Neuron (in vitro differentiated cells): Measurements from ENCODE around the gene ZNF341.

ENCODE experiments used
- H2AFZ ChIP-seq: one replicate; pipeline ENCODE4 v1.6.1; 2013; ENCODE audit warnings: low read depth, mild to moderate bottlenecking, inconsistent platforms, low read length, moderate library complexity
- H3K27me3 ChIP-seq: one replicate; pipeline ENCODE4 v1.6.1; 2013; ENCODE audit warnings: low read length; ENCODE audit not compliant: insufficient read depth
- H3K36me3 ChIP-seq: one replicate; pipeline ENCODE4 v1.6.1; 2013; ENCODE audit warnings: low read length; ENCODE audit not compliant: insufficient read depth
- H3K4me1 ChIP-seq: one replicate; pipeline ENCODE4 v1.6.1; 2013; ENCODE audit warnings: low read length; ENCODE audit not compliant: insufficient read depth
- H3K4me3 ChIP-seq: 2 replicates; pipeline ENCODE4 v1.5.1; 2013; ENCODE audit warnings: mild to moderate bottlenecking, low read length, moderate library complexity
- H3K9me3 ChIP-seq: one replicate; pipeline ENCODE4 v1.6.1; 2013; ENCODE audit warnings: low read length

ZNF341 gene

DNA sequence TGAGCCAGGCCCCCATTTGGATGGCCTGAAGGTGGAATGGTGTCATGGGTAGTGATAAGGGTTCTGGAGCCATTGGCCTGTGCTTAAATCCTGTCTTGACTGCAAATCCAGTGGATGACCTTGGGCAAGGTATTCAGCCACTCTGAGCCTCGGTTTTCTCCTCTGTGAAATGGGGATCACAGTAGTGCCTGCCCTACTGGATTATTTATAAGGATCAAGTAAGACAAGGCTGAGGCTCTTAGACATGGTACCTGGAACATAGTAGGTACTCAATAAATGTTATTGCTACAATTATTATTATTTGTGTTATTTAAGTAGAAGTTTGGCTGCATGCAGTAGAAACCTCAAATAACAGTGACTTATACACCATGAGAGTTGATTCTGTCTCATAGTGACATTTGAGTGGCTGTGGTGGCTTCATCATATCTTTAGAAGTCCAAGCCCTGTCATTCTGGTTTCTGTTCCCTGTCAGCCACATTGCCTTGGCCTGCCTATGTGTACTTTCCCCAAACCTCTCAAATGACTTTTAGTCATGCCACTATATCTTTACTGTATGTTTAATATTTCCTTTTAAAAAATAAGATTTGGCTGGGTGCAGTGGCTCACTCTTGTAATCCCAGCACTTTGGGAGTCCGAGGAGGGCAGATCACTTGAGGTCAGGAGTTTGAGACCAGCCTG is 41.8 kb downstream of the ZNF341 start:
- no peaks in the 10 kb centered on the region for H3K9me3 ChIP-seq
- no peaks in the 10 kb centered on the region for H3K27me3 ChIP-seq
- no peak overlapping the region for H3K4me3 ChIP-seq
- peaks cover 3% of the 10 kb centered on the region for H3K36me3 ChIP-seq
- no peaks in the 10 kb centered on the region for H3K4me1 ChIP-seq
- no peak overlapping the region for H2AFZ ChIP-seq

DNA sequence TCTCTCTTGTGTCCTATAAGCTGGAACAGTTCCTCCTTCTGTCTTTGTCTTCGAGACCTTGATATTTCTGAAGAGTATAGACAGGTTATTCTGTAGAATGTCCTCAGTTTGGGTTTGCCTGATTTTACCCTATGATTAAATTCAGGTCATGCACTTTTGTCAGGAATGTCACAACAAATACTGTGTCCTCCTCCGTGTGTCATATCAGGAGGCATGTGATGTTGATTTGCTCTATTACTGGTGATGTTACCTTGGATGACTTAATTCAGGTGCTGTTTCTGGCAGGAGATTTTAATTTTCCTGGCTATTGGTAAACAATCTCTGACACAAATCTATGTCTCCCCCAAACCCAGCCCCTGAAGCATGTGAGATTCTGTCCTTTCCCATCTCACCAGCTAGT is 46.0 kb downstream of the ZNF341 start:
- Histone ChIP-seq H3K4me1 (no peaks in the 10 kb centered on the region), H3K27me3 (no peaks in the 10 kb centered on the region), H3K9me3 (no peaks in the 10 kb centered on the region)

DNA sequence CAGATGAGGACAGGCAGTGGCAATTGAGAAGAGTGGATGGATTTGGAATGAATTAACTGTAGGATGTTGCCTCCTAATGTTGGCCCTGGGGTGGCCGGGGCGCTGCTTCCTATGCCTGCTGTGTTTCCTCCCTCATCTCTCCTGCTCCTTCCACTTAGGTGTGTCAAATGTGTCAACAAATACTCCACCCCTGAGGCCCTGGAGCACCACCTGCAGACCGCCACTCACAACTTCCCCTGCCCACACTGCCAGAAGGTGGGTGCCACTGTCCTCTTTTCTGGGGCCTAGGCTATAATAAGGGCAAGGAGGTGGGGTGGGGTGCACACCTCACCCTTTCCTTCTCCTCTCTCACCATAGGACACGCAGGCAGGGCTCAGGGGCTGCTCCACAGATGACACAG is 49.3 kb downstream of the ZNF341 start:
- H3K36me3 ChIP-seq, result no peaks in the 10 kb centered on the region
- no peak overlapping the region for H2AFZ ChIP-seq
- H3K4me3 ChIP-seq, result no peak overlapping the region
- no peaks in the 10 kb centered on the region for H3K4me1 ChIP-seq
- H3K27me3 ChIP-seq, result no peaks in the 10 kb centered on the region
- no peaks in the 10 kb centered on the region for H3K9me3 ChIP-seq

More for the DNA sequence above, 46.0 kb downstream of the ZNF341 start:
- no peak overlapping the region for H3K4me3 ChIP-seq
- H3K36me3 ChIP-seq, result no peaks in the 10 kb centered on the region
- H2AFZ ChIP-seq, result no peak overlapping the region

DNA sequence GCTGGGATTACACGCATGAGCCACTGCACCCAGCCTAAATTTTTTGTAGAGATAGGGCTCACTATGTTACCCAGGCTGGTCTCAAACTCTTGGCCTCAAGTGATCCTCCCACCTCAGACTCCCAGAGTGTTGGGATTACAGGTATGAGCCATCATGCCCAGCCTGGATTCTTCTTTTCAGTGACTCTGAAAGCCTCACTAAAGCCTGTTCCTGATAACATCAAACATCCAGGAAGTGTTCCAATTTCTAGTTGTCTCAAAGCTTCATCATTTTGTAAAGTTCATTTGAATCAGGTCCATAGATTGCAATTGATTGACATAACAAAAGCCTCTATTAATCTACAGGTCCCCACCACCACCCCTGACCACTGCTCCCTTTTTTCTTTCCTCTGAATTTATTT is 50.1 kb downstream of the ZNF341 start:
- no peak overlapping the region for H3K4me3 ChIP-seq
- no peaks in the 10 kb centered on the region for H3K36me3 ChIP-seq
- no peaks in the 10 kb centered on the region for H3K4me1 ChIP-seq
- H3K9me3 ChIP-seq, result no peaks in the 10 kb centered on the region
- H3K27me3 ChIP-seq, result no peaks in the 10 kb centered on the region
- H2AFZ ChIP-seq, result no peak overlapping the region

DNA sequence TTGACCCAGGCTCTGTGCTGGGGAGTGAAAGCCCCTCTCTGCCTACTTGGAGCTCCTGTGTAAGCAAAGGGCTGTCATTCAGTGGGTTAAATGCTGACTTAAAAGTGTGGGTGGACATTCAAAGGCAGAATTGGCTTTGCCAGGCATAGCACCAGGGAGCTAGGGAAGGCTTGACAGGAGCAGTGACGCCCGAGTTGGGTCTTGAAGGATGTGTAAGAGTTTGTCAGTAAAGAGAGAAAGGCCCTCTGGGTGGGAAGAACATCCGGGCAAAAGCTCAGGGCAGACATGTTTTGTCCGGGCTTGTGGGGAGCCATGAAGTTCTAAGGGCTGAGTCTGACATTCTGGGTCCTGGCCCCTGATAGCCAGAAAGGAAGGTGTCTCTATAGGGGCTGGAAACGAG is 51.5 kb downstream of the ZNF341 start:
- H3K27me3 ChIP-seq, result no peaks in the 10 kb centered on the region
- no peaks in the 10 kb centered on the region for H3K36me3 ChIP-seq
- no peaks in the 10 kb centered on the region for H3K4me1 ChIP-seq
- H2AFZ ChIP-seq, result no peak overlapping the region
- H3K4me3 ChIP-seq, result no peak overlapping the region
- H3K9me3 ChIP-seq, result no peaks in the 10 kb centered on the region

DNA sequence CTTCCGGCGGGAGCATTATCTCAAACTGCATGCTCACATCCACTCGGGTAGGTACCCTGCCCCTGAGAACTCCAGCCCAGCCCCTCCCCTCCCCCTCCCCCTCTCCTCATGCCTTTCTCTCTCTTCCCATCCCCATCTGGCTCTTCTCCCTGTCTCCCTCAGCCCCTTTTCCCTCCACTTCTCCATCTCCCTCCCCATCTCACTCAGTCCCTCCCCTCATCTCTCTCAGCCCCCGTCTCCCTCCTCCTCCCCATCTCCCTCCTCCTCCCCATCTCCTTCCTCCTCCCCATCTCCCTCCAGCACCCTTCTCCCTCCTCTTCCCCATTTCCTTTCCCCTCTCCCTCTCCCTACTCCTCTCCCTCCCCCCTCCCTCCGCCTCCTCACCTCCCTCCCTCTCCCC is 52.0 kb downstream of the ZNF341 start:
- H2AFZ ChIP-seq, result no peak overlapping the region
- H3K36me3 ChIP-seq, result no peaks in the 10 kb centered on the region

DNA sequence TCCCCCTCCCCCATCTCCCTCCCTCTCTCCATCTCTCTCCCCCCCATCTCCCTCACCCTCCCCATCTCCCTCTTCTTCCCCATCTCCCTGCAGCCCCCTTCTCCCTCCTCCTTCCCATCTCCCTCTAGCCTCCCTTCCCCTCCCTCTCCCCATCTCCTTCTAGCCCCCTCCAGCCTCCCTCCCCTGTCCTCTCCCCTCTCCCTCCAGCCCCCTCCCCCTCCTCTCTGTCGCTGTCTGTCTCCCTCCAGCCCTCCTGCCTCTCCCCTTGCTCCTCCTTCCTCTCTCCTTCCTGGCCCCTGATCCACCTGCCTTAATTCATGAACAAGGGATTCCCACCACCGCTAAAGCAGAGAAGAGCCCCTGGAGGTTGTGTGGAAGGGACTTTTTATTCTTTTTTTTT is 52.4 kb downstream of the ZNF341 start:
- Histone ChIP-seq H3K4me1 (no peaks in the 10 kb centered on the region), H3K9me3 (no peaks in the 10 kb centered on the region), H2AFZ (no peak overlapping the region), H3K36me3 (no peaks in the 10 kb centered on the region), H3K4me3 (no peak overlapping the region), H3K27me3 (no peaks in the 10 kb centered on the region)

More for the DNA sequence above, 52.0 kb downstream of the ZNF341 start:
- no peak overlapping the region for H3K4me3 ChIP-seq
- H3K4me1 ChIP-seq, result no peaks in the 10 kb centered on the region
- no peaks in the 10 kb centered on the region for H3K9me3 ChIP-seq
- H3K27me3 ChIP-seq, result no peaks in the 10 kb centered on the region

DNA sequence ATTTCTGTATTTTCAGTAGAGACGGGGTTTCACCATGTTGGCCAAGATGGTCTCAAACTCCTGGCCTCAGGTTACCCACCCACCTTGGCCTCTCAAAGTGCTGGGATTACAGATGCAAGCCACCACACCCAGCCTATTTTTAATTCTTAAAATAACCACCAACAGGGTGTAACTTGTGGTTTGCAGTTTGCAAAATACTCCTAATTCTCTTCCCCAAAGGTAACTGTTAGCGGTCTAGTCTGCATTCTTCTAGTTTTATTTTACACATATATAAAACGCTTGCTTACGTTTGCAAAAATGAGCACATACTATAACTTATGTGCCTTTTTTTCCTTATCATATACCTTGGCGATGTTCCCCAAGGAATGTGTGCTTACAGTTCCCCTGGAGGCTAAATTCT is 53.7 kb downstream of the ZNF341 start:
- Histone ChIP-seq H2AFZ (no peak overlapping the region), H3K36me3 (no peaks in the 10 kb centered on the region), H3K27me3 (no peaks in the 10 kb centered on the region), H3K4me3 (no peak overlapping the region), H3K9me3 (no peaks in the 10 kb centered on the region), H3K4me1 (no peaks in the 10 kb centered on the region)

DNA sequence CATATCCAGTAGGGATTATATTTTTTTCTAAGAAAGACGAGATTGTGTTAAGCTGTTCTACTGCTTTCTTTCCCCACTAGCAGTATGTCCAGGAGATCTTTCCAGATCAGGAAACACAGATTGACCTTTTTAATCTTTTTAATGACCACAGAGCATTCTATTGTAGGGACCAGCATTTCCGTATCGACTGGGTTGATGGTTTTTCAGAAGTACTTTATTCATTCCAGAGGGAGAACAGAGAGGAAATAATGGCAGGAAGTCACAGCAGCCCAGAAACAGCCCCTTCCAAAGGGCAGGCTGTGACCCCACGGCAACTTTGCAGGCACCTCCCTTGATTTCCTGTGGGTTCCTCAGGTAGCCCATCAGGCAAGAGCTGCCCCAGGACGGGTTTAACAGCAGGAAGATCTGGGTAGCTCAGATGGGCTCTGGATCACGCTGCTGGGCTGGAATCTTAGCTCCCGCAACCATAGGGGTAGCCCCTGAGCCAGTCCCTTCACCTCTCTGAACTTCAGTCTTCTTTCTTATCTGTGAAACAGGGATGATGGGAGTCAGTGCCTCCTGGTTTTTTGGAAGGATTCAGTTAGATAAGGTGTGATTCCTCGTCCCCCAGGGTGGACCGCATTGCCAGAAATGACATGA is 55.6 kb downstream of the ZNF341 start:
- Histone ChIP-seq H3K36me3 (no peaks in the 10 kb centered on the region), H3K4me1 (no peaks in the 10 kb centered on the region), H3K4me3 (no peak overlapping the region), H2AFZ (no peak overlapping the region), H3K27me3 (no peaks in the 10 kb centered on the region), H3K9me3 (no peaks in the 10 kb centered on the region)

DNA sequence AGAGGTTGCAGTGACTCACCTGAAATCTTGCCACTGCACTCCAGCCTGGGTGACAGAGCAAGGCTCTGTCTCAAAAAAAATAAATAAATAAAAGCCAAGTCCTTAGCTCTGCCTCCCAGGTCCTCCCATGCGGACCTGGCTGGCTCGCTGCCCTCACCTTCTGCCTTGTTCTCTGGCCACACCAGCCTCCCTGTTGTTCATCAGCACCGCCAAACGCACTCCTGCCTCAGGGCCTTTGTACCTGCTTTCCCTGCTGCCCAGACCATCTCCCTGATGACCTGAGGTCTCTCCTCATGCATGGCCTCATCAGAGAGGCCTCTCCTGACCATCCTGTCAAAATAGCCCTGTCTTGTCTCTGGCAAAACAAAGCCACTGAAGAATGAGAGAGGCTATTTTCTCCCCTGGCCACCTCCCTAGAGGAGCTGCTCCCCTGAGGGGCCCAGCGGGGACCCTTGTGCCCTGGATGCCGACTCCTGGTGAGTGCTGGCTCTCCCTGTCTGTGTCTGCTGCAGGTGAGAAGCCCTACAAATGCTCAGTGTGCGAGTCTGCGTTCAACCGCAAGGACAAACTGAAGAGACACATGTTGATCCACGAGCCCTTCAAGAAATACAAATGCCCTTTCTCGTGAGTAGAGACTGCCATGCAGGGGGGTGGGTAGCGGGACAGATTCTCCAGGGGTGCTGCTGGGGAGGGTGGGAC is 56.7 kb downstream of the ZNF341 start:
- Histone ChIP-seq H3K9me3 (no peaks in the 10 kb centered on the region), H3K27me3 (no peaks in the 10 kb centered on the region)

DNA sequence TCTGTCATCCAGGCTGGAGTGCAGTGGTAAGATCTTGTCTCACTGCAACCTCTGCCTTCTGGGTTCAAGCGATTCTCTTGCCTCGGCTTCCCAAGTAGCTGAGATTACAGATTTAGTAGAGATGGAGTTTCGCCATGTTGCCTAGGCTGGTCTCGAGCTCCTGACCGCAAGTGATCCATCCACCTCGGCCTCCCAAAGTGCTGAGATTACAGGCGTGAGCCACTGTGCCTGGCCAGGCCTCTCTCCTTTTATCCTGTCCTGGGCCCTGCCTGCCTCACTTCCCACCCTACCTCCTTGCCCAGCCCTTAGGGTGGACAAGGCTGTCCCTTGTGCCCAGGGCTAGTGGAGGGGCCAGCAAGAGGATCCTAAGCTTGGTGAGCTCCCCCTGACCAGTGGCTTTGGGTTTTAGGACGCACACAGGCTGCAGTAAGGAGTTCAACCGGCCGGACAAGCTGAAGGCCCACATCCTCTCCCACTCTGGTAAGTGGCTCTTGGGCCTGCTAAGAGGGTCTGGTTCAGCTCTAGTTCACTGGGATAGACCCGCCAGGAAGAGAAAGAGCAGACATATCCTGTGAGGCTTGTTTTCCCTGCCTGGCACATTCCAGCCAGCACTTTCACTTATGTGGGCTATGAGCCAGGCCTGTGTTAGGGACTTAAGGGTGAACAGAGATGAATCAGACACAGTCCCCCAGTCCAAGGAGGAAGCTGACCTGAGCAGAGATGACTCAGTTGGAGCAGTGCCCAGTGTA is 57.5 kb downstream of the ZNF341 start:
- Histone ChIP-seq H3K4me1 (no peaks in the 10 kb centered on the region), H2AFZ (no peak overlapping the region), H3K4me3 (no peak overlapping the region), H3K36me3 (no peaks in the 10 kb centered on the region), H3K9me3 (no peaks in the 10 kb centered on the region), H3K27me3 (no peaks in the 10 kb centered on the region)

More for the DNA sequence above, 56.7 kb downstream of the ZNF341 start:
- no peaks in the 10 kb centered on the region for H3K36me3 ChIP-seq
- no peak overlapping the region for H2AFZ ChIP-seq
- H3K4me3 ChIP-seq, result no peak overlapping the region
- no peaks in the 10 kb centered on the region for H3K4me1 ChIP-seq

DNA sequence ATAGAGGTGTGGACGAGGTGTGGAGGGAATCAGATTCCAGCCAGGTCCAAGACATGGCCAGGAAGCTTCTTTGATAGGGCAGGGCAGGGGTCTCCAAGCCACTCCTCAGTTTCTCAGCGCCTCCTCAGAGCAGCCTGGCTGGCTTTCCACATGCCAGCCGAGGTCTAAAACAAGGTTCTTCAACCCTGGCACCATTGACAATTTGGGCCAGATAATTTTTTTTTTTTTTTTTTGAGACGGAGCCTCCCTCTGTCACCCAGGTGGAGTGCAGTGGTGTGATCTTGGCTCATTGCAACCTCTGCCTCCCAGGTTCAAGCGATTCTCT is 58.0 kb downstream of the ZNF341 start:
- Histone ChIP-seq H3K4me1 (no peaks in the 10 kb centered on the region), H3K36me3 (no peaks in the 10 kb centered on the region), H3K27me3 (no peaks in the 10 kb centered on the region), H2AFZ (no peak overlapping the region), H3K9me3 (no peaks in the 10 kb centered on the region), H3K4me3 (no peak overlapping the region)

DNA sequence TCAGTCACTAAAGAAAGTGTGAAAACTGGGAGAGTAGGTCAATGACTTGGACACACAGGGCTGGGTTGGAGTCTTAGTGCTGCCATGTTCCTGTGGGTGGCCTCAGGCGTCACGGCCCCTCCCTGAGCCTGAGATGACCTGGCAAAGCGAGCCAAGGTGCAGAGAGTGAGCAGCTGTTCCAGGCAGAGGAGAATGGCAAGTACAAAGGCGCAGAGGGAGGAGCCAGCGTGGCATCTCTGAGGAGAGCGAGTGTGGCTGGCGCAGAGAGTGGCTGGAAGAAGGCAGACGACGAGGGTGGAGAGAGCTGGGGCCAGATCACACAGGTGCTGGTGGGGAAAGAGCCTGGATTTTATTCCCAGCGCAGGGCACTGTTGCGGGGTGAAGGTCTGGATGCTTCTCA is 58.8 kb downstream of the ZNF341 start:
- no peaks in the 10 kb centered on the region for H3K9me3 ChIP-seq
- no peaks in the 10 kb centered on the region for H3K36me3 ChIP-seq
- no peak overlapping the region for H2AFZ ChIP-seq
- H3K27me3 ChIP-seq, result no peaks in the 10 kb centered on the region
- no peak overlapping the region for H3K4me3 ChIP-seq
- no peaks in the 10 kb centered on the region for H3K4me1 ChIP-seq
